Stimulated activated CD4-positive, alpha-beta T cell treated with anti-CD3 and anti-CD28 coated beads, Interleukin-1b, Interleukin-23, amount 100 ng/mL, for 48 hours (primary cell): ENCODE measurements around the gene MLH3.
"Not testable (repeated sequence)": the region's sequence is repeated elsewhere in the genome, so short reads cannot be mapped to it uniquely, and the experiment has no call there.

ENCODE experiments used
- DNase-seq: peaks from one replicate; pipeline ENCODE4 v3.0.0-alpha.2; 2020

MLH3 gene

DNA sequence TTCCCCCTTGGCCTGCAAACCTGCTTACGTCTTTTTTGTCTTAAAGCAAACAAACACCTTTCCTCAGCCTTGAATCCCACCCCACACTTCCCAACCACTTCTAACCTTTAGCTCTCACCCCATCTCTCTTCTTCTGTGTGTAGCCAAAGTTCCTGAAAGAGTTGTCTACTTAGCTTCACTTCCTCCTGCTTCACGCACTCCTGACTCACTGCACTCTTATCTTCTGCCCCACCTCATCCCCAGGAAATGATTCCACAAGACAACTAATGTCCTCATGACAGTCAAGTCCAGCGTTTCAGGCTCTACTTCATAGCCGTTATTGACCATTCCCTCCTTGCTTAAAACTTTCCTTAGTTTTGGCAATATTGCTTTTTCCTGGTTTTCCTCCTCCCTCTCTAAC, 26.2 kb downstream of the MLH3 start:
- no peak for DNase-seq

DNA sequence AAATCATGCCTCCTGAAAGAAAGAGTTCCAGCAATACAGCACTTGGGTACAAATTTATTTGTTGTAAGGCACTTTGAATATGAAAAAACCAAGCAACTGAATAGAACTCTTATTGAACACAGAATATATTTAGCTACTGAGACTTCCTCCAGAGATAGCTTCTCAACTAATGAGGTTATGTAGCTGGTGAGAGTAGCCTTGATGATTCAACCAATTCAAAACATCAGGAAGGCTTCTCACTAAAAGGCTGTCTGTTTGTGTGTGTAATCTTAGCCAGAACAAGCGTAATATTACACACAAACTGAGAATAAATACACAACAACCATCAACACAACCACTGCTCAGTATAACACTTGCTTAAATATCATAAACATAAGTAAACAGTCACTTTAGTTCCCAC, 28.2 kb downstream of the MLH3 start:
- no peak for DNase-seq

DNA sequence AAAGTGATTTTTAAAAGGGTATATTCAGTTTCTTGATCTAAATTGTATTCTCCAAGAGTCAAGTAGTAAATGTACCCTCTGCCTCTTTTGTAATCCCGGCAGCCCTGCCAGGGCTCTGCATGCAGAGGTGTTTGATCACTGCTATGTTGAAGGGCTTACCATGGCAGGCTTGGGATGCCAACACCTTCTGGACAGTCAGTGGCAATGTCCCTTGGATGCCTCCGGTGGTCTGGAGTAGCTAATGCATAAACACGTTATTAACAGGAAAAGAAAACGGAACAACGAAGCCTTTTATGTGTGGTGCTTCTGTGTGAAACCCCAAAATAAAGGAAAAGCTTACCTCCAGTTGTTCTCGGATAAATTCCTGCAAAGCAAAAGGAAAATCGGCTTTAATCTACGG, 28.6 kb downstream of the MLH3 start:
- DNase-seq: peak; percentile 12

DNA sequence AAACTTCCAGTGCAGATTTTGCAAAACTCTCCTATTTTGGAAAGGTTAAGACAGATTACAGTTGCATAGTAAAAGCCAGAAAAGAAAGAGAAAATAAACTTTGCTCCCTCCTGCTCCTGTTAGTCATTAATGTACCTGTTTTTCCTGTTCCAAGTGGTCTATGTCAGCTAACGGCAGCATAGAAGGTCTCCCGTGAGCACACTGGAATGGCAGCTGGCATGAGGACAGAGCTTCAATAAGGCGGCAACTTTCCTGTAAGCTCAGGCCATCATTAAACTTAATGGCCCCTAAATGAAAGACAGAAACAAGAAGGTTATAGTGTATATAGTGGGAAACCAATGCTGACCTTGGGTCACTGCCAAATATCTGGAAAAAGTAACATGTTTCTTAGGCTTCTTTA, 32.6 kb downstream of the MLH3 start:
- DNase-seq: no peak

DNA sequence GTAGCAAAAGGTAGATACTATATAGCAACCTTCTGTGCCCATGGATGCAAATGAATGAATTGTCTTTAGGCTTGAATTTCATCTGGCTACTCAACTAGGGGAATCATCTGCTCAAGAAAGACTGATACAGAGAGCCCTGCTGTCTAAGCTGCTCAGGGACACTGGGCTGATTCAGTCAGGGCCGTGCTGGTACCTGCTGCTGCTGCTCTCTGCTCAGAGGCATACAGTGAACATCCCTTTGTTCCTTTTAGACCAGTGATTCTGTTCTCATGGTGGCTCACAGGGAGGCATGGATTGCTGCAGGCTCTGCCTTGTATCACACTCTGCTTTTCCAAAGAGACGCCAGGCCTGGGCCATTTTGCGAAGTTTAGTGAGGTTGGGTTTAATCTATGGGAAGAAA, 34.5 kb downstream of the MLH3 start:
- DNase-seq: no peak

DNA sequence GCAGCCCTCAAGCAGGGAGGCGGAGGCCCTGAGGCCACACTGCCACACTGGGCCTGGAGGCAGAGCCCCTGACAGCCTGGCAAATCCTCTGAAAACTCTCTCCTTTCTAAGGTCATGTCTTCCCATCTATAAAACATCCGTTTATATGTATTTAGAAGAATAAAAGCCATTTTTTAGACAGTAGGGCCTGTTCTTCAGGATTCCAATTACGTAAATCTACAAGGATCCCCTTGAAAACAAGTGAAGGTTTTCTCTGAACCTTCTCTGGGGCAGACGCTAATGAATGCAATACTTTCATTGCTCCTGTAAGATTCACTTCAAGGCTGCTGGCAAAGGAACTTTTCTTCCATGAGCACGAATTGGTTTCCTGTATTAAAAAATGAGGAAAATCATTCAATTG, 35.8 kb downstream of the MLH3 start:
- no peak for DNase-seq

DNA sequence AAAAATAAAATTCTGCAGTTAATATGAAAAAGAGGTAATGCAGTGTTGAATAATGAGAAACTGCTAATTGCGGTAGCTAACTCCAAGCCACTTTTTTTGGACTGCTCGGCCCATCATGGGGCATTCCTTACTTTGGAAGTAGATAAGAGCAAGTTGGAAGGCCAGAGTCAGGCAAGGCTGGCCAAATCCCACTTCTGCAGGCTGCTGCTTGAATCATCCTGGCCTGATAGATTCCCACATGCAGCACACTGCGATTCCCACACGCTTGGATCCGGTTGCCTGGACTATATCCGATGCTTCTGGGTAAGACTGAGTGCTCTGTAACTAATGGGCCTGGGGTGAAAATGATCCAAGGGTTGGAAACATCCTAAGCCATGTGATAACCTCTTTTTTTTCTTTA, 38.0 kb downstream of the MLH3 start:
- no peak for DNase-seq

DNA sequence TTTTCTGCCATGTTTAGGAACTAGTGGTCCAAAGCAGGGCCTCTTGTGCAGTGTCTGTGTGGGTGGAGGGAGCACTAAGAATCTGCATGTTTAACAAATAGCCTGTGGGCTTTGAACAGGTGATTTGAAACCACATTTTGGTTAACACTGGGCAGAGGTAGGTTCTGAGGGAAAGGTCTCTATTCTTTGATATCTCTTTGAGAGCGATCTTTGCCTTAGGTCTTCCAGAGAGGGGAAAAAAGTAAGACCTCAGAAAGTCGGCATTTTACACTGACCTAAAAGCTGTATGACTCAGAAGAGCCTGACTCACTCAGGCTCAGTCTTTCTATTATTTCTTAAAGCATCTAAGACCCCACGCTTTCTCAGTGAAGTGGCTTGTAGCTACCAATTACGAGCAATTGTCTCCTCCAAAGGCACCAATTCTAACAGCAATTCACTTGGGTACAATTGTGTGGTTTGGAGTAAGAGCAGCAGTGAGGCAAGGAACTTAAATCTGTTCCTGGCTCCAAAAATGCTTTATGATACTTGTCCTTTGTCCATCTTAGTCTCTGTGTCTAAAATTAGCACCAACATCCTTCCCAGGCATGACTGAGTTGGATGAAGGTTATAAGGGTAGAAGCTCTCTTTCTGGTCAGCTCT, 39.8 kb downstream of the MLH3 start:
- peak; percentile 10 for DNase-seq

DNA sequence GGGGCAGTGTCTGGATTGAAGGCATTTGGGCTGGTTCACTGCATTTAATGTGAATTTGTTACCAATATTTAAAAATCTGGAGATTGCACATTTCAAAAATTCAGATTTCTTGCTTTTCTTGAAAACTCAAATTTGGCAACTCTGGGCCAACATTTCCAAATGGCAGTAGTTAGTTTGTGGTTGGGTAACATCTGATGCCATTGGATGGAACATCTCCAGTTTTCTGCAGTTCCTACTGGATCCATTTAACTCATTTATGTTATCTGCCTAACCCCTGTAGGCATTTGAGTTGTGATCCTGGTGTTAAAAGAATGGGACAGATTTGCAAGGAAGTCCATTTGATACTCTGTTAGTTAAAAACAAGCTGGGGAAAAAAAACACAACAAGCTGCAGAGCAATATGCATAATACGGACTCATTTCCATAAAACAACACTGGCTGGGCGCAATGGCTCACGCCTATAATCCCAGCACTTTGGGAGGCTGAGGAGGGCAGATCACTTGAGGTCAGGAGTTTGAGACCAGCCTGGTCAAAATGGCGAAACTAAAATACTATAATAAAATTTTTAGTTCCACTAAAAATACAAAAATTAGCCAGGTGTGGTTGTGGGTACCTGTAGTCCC, 40.7 kb downstream of the MLH3 start:
- DNase-seq: no peak

DNA sequence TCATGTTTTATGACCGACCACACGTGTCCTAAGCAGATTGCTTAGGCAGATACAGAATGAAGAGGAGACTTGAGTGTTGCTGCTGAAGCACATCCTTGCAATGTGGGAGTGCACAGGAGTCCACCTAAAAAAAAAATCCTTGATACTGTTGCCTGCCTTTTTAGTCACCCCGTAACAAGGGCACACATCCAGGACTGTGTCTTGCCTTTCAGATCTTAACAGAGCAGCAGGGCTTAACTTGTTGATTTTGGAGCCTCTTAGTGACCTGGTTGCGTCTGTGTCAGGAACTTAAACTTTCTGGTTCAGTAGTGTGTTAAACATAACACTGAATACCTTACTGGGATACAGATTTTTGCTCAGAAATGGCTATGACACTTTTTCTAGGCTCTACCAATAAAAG, 42.1 kb downstream of the MLH3 start:
- no peak for DNase-seq

DNA sequence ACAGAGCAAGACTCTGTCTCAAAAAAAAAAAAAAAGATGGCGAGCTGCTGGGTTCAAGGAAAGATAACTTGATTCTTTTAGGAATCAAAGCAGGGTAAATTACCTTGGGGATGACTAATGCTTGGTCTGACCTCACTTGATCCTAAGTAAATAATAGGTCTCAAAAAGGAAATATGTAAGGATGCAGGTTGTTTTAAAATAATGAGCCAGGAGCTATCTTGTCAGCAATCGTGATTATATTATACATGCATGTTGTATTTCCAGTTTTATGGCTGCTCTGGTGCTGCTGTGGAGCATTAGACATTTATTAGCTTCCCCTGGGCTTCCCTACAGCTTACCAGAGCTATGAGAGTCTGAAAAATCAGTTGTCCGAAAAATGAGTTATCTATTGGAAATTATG, 45.9 kb downstream of the MLH3 start:
- no peak for DNase-seq

DNA sequence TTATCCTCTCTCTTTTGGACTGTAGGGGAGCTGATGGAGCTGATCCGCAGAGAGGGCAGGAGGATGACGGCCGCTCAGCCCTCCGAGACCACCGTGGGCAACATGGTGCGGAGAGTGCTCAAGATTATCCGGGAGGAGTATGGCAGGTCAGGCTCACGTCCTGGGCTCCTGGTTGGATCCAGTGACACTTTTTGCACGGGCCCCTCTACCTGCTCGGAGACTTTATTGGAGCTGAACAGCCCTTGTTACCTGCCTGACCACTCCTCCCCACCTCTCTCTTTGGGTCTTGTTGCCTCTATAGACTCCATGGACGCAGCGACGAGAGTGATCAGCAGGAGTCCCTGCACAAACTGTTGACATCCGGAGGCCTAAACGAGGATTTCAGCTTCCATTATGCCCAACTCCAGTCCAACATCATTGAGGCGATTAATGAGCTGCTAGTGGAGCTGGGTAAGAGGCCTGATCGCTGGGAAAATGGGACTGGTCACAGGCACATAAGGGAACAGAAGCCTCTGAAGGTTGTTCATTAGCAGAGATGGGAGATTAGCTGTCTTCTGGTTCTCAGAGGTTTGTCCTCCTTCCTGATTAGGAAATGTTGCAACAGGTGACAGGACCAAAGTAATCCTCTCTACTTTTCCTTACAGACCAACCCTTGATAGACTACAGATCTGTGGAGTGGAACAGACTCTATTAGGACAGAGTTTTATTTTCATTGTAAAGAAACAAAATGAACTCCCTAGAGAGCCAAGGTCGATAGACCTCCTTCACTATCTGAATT, 47.8 kb downstream of the MLH3 start:
- no peak for DNase-seq

DNA sequence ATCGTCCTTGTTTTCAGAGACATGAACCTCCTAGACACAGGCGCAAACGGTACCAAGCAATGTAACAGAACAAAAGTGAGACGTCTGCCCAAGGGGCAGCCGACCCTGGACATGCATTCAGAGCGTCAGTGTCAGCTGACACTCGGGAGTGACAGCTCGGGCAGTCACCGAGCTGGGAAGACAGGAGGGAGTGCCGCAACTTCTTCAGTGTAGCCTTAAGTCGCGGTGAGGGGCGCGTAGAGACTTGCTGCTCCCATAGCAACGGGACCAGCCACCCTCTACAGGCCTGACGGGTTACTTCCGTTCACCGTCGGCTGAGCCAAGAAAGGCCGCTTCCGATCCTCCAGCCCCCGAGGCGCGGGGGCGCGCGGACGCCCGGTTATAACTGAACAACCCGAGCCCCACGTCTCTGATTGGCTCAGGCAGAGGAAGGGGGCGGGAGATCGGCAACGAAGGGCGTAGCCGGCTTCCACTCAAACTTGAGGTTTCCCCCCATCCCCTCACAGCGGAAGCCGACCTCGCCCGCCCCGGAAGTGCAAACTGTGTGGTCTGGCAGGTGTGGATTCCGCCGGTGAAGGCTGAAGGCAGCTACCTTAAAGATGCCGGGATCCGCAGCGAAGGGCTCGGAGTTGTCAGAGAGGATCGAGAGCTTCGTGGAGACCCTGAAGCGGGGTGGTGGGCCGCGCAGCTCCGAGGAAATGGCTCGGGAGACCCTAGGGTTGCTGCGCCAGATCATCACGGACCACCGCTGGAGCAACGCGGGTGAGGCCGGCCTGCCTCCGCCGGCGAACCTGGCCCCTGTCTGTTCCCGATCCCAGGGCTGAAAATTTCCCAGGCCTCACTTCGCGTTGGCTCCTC, 48.6 kb downstream of the MLH3 start, which contains the start of gene EIF2B2:
Gene EIF2B2, plus strand, starts transcription at position 530 of the 858 bp plus-strand sequence. Its CDS starts 70 bp downstream, at position 600.
- peak; percentile 99 for DNase-seq

DNA sequence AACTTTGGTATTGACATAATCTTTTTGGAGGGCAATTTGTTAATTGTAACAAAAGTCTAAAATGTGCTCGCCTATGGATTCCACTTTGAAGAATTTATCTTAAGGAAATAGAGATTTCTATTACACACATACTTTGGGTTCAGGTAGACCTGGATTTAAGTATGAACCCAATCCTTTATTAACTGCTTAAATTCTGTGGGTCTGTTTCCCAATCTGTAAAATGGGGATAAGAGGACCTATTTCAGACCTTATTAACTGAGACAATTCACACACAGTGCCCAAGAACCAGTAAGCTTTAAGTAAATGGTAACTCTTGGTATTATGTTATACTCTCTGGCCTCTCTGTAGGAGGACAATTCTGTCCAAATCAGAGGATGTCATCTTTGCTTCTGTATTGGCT, 49.4 kb downstream of the MLH3 start:
- no peak for DNase-seq

DNA sequence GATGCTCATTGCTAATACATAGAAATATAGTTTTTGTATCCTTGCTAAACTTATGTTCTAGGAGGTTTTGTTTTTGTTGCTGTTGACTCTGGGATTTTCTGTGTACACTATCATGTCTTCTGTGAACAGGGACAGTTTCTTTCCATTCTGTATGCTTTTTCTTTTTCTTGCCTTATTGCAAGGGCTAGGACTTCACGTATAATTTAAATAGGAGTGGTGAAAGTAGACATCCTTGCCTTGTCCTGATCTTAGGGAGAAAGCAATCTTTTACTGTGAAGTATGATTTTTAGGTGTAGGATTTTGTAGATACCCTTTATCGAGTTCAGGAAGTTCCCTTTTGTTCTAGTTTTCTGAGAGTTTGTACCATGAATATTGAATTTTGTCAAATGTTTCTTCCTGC, 50.0 kb downstream of the MLH3 start:
- DNase-seq: no peak

DNA sequence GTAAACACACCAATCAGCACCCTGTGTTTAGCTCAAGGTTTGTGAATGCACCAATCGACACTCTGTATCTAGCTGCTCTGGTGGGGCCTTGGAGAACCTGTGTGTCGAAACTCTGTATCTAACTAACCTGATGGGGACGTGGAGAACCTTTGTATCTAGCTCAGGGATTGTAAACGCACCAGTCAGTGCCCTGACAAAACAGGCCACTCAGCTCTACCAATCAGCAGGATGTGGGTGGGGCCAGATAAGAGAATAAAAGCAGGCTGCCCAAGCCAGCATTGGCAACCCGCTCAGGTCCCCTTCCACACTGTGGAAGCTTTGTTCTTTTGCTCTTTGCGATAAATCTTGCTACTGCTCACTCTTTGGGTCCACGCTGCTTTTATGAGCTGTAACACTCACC, 55.5 kb downstream of the MLH3 start:
- DNase-seq: not testable (repeated sequence)

DNA sequence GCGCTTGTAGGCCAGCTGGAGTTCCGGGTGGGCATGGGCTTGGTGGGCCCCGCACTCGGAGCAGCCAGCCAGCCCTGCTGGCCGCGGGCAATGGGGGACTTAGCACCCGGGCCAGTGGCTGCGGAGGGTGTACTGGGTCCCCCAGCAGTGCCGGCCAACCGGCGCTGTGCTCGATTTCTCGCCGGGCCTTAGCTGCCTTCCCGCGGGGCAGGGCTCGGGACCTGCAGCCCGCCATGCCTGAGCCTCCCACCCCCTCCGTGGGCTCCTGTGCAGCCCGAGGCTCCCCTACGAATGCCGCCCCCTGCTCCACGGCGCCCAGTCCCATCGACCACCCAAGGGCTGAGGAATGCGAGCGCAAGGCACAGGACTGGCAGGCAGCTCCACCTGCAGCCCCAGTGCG, 57.1 kb downstream of the MLH3 start:
- DNase-seq: not testable (repeated sequence)

DNA sequence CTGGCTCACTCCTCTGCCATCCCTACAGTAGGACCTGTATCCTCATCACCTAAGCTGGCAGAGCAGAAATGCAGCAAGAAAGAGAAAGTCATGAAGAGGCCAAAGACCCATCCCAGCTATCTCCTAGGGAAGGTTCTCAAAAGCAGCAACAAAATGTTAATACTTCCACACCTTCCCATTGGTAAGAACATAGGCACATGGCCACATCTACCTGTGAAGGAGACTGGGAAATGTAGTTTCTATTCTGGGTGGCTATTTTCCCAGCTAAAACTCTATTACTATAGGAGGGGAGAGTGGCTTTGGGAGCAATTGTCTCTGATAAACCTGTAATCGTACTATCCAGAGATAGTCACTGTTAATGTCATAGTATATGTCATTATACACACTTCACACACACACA, 62.3 kb downstream of the MLH3 start:
- DNase-seq: no peak

DNA sequence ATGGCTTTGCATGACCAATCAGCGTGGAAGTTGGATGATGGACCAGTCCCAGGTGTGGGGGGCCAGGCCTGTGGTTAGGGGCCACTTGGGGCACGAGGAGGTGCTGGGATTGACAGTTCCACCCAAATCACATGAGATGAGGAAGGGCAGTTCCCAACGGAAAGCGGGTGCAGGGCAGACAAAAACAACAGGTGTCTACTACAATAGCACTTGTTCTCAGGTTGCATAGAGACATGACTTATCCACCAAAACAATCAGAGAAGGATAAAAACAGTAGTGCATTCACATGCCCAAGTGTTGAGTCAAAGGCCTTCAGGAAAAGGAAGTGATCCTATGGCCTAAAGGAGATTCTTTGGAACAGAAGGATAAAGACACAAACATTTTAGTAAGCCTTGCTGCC, 63.1 kb downstream of the MLH3 start:
- no peak for DNase-seq

DNA sequence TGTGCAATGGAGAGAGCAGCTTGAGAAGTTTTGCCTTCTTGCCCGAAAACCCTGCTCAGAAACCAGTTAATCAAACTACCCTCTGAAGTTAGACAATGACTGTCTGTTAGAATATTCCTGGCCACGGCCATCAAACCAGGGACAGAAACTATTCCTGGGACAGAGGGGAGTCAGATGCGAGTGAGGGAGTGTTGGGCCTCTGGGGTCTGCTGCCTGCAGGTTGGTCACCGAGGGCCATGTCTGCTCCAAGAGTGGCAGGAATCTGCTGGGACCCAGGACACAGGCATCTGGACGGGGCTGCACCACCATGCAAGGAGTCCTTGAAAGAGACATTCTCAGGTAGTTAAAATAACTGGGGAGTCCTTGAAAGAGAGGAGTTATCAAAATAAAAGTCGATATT, 65.5 kb downstream of the MLH3 start:
- no peak for DNase-seq

DNA sequence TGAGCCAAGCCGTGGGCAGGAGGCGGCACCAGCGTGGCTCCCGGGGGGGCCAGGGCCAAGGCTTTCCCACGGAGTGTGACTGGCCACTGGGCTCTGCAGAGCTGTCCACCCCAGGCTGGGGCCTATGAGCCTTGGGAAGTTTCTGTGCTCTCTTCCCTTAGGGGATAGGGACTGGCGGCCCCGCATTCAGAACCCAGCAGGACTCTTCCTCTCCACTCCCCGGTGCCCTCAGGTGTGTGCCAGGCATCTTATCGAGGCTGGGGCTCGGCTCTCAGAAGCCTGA, 66.3 kb downstream of the MLH3 start:
- no peak for DNase-seq

DNA sequence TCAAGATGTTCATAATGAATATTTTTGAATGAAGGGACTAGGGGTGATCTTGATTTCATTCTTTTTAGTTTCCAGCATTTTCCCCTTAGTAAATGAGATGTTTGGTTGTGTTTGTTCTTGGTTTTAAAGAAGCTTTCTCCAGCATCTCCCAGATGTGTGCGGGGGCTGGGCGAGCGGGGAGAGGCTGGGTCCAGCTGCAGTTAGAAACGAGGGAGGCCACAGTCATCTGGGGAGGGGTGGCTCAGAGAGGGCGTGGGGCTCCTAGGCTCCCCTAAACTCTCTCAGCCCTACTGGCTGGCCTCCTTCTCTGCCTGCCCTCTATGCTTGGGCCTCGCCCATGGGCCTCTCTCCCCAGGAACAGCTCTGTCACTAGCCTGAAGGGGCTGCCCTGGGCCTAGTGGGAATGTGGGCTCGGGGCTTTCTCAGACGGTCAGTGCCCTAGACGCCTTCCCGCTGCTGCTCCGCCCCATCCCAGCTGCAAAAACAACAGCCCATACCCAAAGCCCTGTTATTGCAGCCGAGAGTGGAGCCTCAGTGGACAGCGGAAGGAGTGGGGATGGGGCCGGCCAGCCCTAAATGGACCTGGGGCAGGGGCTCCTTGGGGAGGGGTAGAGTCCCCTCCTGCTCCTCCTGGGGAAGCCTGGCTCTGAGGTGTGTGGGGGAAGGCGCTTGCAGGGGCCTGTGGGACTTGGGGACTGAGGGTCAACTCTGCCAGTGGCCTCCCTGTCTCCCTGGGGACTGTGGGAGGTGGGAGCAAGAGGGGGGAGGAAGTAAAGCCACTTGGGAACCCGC, 66.8 kb downstream of the MLH3 start:
- DNase-seq: no peak

DNA sequence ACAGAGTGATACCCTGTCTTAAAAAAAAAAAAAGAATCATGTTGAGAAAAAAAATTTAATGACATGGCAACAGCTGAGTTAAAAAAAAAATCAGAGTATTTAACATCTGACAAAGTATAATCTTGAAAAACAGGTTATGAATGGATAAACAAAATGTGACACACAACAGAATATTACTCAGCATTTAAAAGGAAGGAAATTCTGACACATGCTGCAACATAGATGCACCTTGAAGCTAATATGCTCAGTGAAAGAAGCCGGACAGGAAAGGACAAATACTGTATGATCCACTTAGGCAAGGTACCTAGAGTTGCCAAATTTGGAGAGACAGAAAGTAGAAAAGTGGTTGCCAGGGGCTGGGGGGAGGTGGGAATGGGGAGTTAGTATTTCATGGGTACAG, 67.9 kb downstream of the MLH3 start:
- DNase-seq: no peak
